ENCODE data around the gene GNB4. TPM values are rescaled to one million over a fixed set of nuclear protein-coding genes. Genes with fewer than 3 reads are reported as not detected.

GNB4 gene
- total and polyA plus RNA-seq, 10 of the 15 experiments (the other 5 are each of a cell fraction or from before 2014, with no cell fraction given): 0.14 to 3.4 (median 1.8) TPM

- no peak for TF ChIP-seq REST (IDR thresholded peaks at IDR 0.05; ENCODE audit: low read depth, low read length)
- TF ChIP-seq ZNF24 (IDR thresholded peaks at IDR 0.05): 0 out of 2 replicates have a peak, but pooled peaks have one; percentile 41
- TF ChIP-seq RB1 (IDR thresholded peaks at IDR 0.05; ENCODE audit: borderline replicate concordance): peak; percentile 56; the same call in 1 of the 2 replicates
- peak; percentile 30 to 73 for TF ChIP-seq EGR1 (IDR thresholded peaks at IDR 0.05; ENCODE audit: borderline replicate concordance in 1 of 2, low read depth in 2 of 2, low read length in 2 of 2)
- TF ChIP-seq RELB (IDR thresholded peaks at IDR 0.05; ENCODE audit: low read depth): peak; percentile 37; the same call in 1 of the 2 replicates
- TF ChIP-seq RAD51 (IDR thresholded peaks at IDR 0.05): no peak
- TF ChIP-seq SREBF2 (IDR thresholded peaks at IDR 0.05; ENCODE audit: low read length): no peak
- TF ChIP-seq ATF7 (IDR thresholded peaks at IDR 0.05; ENCODE audit: low read depth): no peak
- no peak for TF ChIP-seq ETV6 (conservative IDR thresholded peaks at IDR 0.05 in 1 of 2, IDR thresholded peaks at IDR 0.05 in 1 of 2; ENCODE audit: borderline replicate concordance in 1 of 2, low read depth in 1 of 2)
- peak; percentile 44; the same call in 1 of the 2 replicates for TF ChIP-seq PKNOX1 (IDR thresholded peaks at IDR 0.05)
- TF ChIP-seq ZBTB4 (CRISPR knock-in tag; IDR thresholded peaks at IDR 0.05): no peak
- TF ChIP-seq SUZ12 (IDR thresholded peaks at IDR 0.05; ENCODE audit: unreplicated experiment): no peak
- no peak for TF ChIP-seq RELA (IDR thresholded peaks at IDR 0.05; ENCODE audit: borderline replicate concordance, partially characterized antibody)
- TF ChIP-seq SUPT20H (IDR thresholded peaks at IDR 0.05; ENCODE audit: borderline replicate concordance, control insufficient read depth, low read depth, low read length): no peak
- TF ChIP-seq EP300 (IDR thresholded peaks at IDR 0.05; ENCODE audit: borderline replicate concordance in 1 of 2, control insufficient read depth in 1 of 2, low read depth in 2 of 2, low read length in 2 of 2): no peak
Measured at GRCh38 chr3:179347345-179348194, 103.7 kb downstream of the GNB4 start, which contains the start of gene MFN1 (continued).

Data from GM12878 (cell line).